ENCODE results near the gene TMEM223. TPM values are rescaled to one million over a fixed set of nuclear protein-coding genes. Genes with fewer than 3 reads are reported as not detected.

Gene TMEM223
- total and polyA plus RNA-seq, 9 of the 15 experiments (the other 6 are each of a cell fraction or from before 2014, with no cell fraction given), result 5.9 to 34.5 (median 19.6) TPM

GRCh38 chr11:62753736-62754603 is 37.8 kb downstream of the TMEM223 start, which contains the start of gene ZBTB3 (continued):
- TF ChIP-seq MYBL2 (IDR thresholded peaks at IDR 0.05; ENCODE audit: low read depth) (no peak), MYBL2 (CRISPR knock-in tag; IDR thresholded peaks at IDR 0.05; ENCODE audit: borderline replicate concordance) (no peak), HMG20B (CRISPR knock-in tag; IDR thresholded peaks at IDR 0.05) (no peak), FIP1L1 (IDR thresholded peaks at IDR 0.05; ENCODE audit: low read depth, low read length, poor library complexity, severe bottlenecking) (no peak), ZNF316 (IDR thresholded peaks at IDR 0.05) (0 out of 2 replicates have a peak, but pooled peaks have one; percentile 7), THAP12 (CRISPR knock-in tag; IDR thresholded peaks at IDR 0.05) (0 out of 2 replicates have a peak, but pooled peaks have one; percentile 7), SETDB1 (IDR thresholded peaks at IDR 0.05; ENCODE audit: low read length) (no peak), CEBPG (CRISPR knock-in tag; IDR thresholded peaks at IDR 0.05) (peak; percentile 12; the same call in 1 of the 2 replicates), CEBPG (tag; conservative IDR thresholded peaks at IDR 0.05 in 1 of 2, IDR thresholded peaks at IDR 0.05 in 1 of 2) (no peak), PHF8 (IDR thresholded peaks at IDR 0.05; ENCODE audit: borderline replicate concordance, low read length) (peak; percentile 93; the same call in 1 of the 2 replicates), FOSL1 (tag; conservative IDR thresholded peaks at IDR 0.05) (no peak), CBFA2T3 (IDR thresholded peaks at IDR 0.05) (no peak), ZFP36 (IDR thresholded peaks at IDR 0.05; ENCODE audit: low read depth, low read length, partially characterized antibody) (peak; percentile 15), KHSRP (IDR thresholded peaks at IDR 0.05) (no peak), RUNX1 (IDR thresholded peaks at IDR 0.05; ENCODE audit: low read depth) (no peak), EHMT2 (IDR thresholded peaks at IDR 0.05) (no peak), SIN3B (IDR thresholded peaks at IDR 0.05; ENCODE audit: low read depth) (peak; percentile 77; the same call in 1 of the 2 replicates), ZNF583 (CRISPR knock-in tag; IDR thresholded peaks at IDR 0.05) (no peak)
- TF ChIP-seq, protein P1, sequence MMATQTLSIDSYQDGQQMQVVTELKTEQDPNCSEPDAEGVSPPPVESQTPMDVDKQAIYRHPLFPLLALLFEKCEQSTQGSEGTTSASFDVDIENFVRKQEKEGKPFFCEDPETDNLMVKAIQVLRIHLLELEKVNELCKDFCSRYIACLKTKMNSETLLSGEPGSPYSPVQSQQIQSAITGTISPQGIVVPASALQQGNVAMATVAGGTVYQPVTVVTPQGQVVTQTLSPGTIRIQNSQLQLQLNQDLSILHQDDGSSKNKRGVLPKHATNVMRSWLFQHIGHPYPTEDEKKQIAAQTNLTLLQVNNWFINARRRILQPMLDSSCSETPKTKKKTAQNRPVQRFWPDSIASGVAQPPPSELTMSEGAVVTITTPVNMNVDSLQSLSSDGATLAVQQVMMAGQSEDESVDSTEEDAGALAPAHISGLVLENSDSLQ (IDR thresholded peaks at IDR 0.05), result peak; percentile 99
- TF ChIP-seq, protein P2, sequence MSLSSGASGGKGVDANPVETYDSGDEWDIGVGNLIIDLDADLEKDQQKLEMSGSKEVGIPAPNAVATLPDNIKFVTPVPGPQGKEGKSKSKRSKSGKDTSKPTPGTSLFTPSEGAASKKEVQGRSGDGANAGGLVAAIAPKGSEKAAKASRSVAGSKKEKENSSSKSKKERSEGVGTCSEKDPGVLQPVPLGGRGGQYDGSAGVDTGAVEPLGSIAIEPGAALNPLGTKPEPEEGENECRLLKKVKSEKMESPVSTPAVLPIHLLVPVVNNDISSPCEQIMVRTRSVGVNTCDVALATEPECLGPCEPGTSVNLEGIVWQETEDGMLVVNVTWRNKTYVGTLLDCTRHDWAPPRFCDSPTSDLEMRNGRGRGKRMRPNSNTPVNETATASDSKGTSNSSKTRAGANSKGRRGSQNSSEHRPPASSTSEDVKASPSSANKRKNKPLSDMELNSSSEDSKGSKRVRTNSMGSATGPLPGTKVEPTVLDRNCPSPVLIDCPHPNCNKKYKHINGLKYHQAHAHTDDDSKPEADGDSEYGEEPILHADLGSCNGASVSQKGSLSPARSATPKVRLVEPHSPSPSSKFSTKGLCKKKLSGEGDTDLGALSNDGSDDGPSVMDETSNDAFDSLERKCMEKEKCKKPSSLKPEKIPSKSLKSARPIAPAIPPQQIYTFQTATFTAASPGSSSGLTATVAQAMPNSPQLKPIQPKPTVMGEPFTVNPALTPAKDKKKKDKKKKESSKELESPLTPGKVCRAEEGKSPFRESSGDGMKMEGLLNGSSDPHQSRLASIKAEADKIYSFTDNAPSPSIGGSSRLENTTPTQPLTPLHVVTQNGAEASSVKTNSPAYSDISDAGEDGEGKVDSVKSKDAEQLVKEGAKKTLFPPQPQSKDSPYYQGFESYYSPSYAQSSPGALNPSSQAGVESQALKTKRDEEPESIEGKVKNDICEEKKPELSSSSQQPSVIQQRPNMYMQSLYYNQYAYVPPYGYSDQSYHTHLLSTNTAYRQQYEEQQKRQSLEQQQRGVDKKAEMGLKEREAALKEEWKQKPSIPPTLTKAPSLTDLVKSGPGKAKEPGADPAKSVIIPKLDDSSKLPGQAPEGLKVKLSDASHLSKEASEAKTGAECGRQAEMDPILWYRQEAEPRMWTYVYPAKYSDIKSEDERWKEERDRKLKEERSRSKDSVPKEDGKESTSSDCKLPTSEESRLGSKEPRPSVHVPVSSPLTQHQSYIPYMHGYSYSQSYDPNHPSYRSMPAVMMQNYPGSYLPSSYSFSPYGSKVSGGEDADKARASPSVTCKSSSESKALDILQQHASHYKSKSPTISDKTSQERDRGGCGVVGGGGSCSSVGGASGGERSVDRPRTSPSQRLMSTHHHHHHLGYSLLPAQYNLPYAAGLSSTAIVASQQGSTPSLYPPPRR (CRISPR knock-in tag; IDR thresholded peaks at IDR 0.05; ENCODE audit: borderline replicate concordance), result no peak
- TF ChIP-seq, protein P3, sequence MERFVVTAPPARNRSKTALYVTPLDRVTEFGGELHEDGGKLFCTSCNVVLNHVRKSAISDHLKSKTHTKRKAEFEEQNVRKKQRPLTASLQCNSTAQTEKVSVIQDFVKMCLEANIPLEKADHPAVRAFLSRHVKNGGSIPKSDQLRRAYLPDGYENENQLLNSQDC (CRISPR knock-in tag; IDR thresholded peaks at IDR 0.05), result no peak

All from K562 (cell line).